Lung (tissue), 12 donors: ENCODE data around the gene C16orf96. TPM values are rescaled to one million over a fixed set of nuclear protein-coding genes. Genes with fewer than 3 reads are reported as not detected.

Experiments
- ATAC-seq: fragments of 200-7000 bp; cut with Tn5 transposase; one replicate; pipeline ENCODE4 v1.9.1; 2020; ENCODE audit warnings: moderate number of reproducible peaks; ENCODE audit not compliant: insufficient read depth, low FRiP score
- DNase-seq, 3 donors: peaks; one replicate each; pipeline ENCODE4 v3.0.0-alpha.2; 2013 to 2017
- H3K27ac ChIP-seq, 2 donors: one replicate each; pipeline ENCODE4 v1.5.1; 2013; ENCODE audit warnings: mild to moderate bottlenecking in 2 of 2, moderate library complexity in 2 of 2, control low read depth in 1 of 2, inconsistent platforms in 1 of 2, low read depth in 1 of 2, low read length in 1 of 2
- H3K27me3 ChIP-seq, 3 donors: one replicate each; pipeline ENCODE4 v1.5.1; 2013; ENCODE audit warnings: low read length in 2 of 3; ENCODE audit not compliant: control insufficient read depth in 3 of 3, insufficient read depth in 3 of 3
- H3K36me3 ChIP-seq, 4 donors: one replicate each; pipeline ENCODE4 v1.5.1; 2013; ENCODE audit warnings: low read length in 4 of 4, mild to moderate bottlenecking in 1 of 4, moderate library complexity in 1 of 4; ENCODE audit not compliant: control insufficient read depth in 4 of 4, insufficient read depth in 4 of 4
- H3K4me1 ChIP-seq, 5 donors: one replicate each; pipeline ENCODE4 v1.5.1; 2013; ENCODE audit warnings: low read length in 5 of 5, mild to moderate bottlenecking in 2 of 5, moderate library complexity in 1 of 5; ENCODE audit not compliant: control insufficient read depth in 5 of 5, insufficient read depth in 5 of 5
- H3K4me3 ChIP-seq: one replicate; pipeline ENCODE4 v1.5.1; 2013; ENCODE audit warnings: mild to moderate bottlenecking, control low read depth, moderate library complexity
- H3K9ac ChIP-seq, 2 donors: one replicate each; pipeline ENCODE4 v1.5.1; 2013; ENCODE audit warnings: low read length in 2 of 2, control low read depth in 1 of 2; ENCODE audit not compliant: insufficient read depth in 1 of 2
- H3K9me3 ChIP-seq, 4 donors: one replicate each; pipeline ENCODE4 v1.5.1; 2013; ENCODE audit warnings: low read length in 3 of 4, mild to moderate bottlenecking in 1 of 4, moderate library complexity in 1 of 4; ENCODE audit not compliant: control insufficient read depth in 4 of 4, insufficient read depth in 3 of 4
- CTCF ChIP-seq: IDR thresholded peaks from 2 replicates; pipeline ENCODE4 v1.5.1; 2012; ENCODE audit warnings: mild to moderate bottlenecking; ENCODE audit errors: control extremely low read depth, extremely low read depth
- WGBS, 2 donors: extraction: QIAGEN DNeasy Blood & Tissue Kit; methylation state at CpG; one replicate each; pipeline ENCODE4 v1.1.7; 2013; 5-methylcytosine and 5-hydroxymethylcytosine counted together
- polyA plus RNA-seq, 2 donors: library from polyadenylated mRNA; stranded (reverse); fragments of 200-250 nt; gene quantifications; one replicate each; pipeline ENCODE4 v1.2.1, GENCODE V29; 2013
- total RNA-seq, 2 donors: library from RNA; depleted of rRNA in 1 of 2; stranded (reverse); fragments of >200 nt in 1 of 2; gene quantifications; one replicate each; pipeline ENCODE4 v1.2.1, GENCODE V29; 2014 to 2021
- donor health status: control.
- donor health status: control.
- donor health status: Bipolar disorder and iron deficiency.
- donor health status: healthy.
- donor health status: DM: yes; HTN: yes; CAD: no.

The C16orf96 gene
- total and polyA plus RNA-seq, 4 donors: 0.03 to 0.37 (median 0.16) TPM

- DNase-seq: no peak
- WGBS, 2 donors: 94 to 98% methylated on average over 6 of the region's 6 CpGs
- no peaks in the 10 kb centered on the region for H3K27me3 ChIP-seq
- TF ChIP-seq CTCF: no peak
- H3K27ac ChIP-seq: no peak overlapping the region
- no peaks in the 10 kb centered on the region for H3K36me3 ChIP-seq
- no peaks in the 10 kb centered on the region for H3K4me1 ChIP-seq
- no peak for ATAC-seq
- H3K9me3 ChIP-seq: peaks cover 0 to 3% (median 0%) of the 10 kb centered on the region in 4 donors
- no peak overlapping the region for H3K4me3 ChIP-seq
- H3K9ac ChIP-seq: no peak overlapping the region
Observed at GRCh38 chr16:4588961-4589360, 32.8 kb downstream of the C16orf96 start.

- Histone ChIP-seq H3K9ac (no peak overlapping the region), H3K9me3 (peaks cover 0 to 3% (median 0%) of the 10 kb centered on the region in 4 donors), H3K27ac (no peak overlapping the region), H3K4me3 (no peak overlapping the region), H3K27me3 (no peaks in the 10 kb centered on the region), H3K36me3 (no peaks in the 10 kb centered on the region), H3K4me1 (no peaks in the 10 kb centered on the region)
- DNase-seq: no peak
- WGBS, 2 donors: 76% methylated on average over 6 of the region's 6 CpGs
- ATAC-seq: no peak
- TF ChIP-seq CTCF: no peak
Observed at GRCh38 chr16:4591191-4591590, 35.1 kb downstream of the C16orf96 start.

- no peaks in the 10 kb centered on the region for H3K4me1 ChIP-seq
- no peak overlapping the region for H3K9ac ChIP-seq
- H3K27ac ChIP-seq: no peak overlapping the region
- H3K27me3 ChIP-seq: no peaks in the 10 kb centered on the region
- 86 to 91% methylated on average over 16 to 17 of the region's 17 CpGs for WGBS, 2 donors
- no peak overlapping the region for H3K4me3 ChIP-seq
- no peaks in the 10 kb centered on the region for H3K36me3 ChIP-seq
- peaks cover 0 to 3% (median 0%) of the 10 kb centered on the region in 4 donors for H3K9me3 ChIP-seq
- DNase-seq (no peak), ATAC-seq (no peak)
- no peak for TF ChIP-seq CTCF
Observed at GRCh38 chr16:4591706-4592470, 35.7 kb downstream of the C16orf96 start.

- Histone ChIP-seq H3K4me3 (no peak overlapping the region), H3K36me3 (no peaks in the 10 kb centered on the region), H3K9me3 (peaks cover 0 to 3% (median 0%) of the 10 kb centered on the region in 4 donors), H3K27me3 (no peaks in the 10 kb centered on the region), H3K27ac (no peak overlapping the region), H3K4me1 (no peaks in the 10 kb centered on the region), H3K9ac (no peak overlapping the region)
- WGBS, 2 donors: 70 to 80% methylated on average over 16 of the region's 16 CpGs
- TF ChIP-seq CTCF: no peak
- DNase-seq (no peak), ATAC-seq (no peak)
Observed at GRCh38 chr16:4593086-4593485, 36.9 kb downstream of the C16orf96 start.
